GM18868 (cell line): ENCODE results near the gene FAM169A.
"Not testable (repeated sequence)": the region's sequence is repeated elsewhere in the genome, so short reads cannot be mapped to it uniquely, and the experiment has no call there.

Source experiments
- ATAC-seq: cut with Tn5 transposase; IDR thresholded peaks from one replicate; pipeline ENCODE4 v1.9.1; 2021; ENCODE audit warnings: mild to moderate bottlenecking, moderate library complexity; ENCODE audit not compliant: unreplicated experiment

FAM169A gene

GRCh38 chr5:74801941-74802340, 64.2 kb downstream of the FAM169A start:
- ATAC-seq, result no peak

- no peak for ATAC-seq
These were observed 65.0 kb downstream of the FAM169A start for GRCh38 chr5:74801197-74801596.

- no peak for ATAC-seq
These were observed 66.9 kb downstream of the FAM169A start for GRCh38 chr5:74798977-74799911.

DNA sequence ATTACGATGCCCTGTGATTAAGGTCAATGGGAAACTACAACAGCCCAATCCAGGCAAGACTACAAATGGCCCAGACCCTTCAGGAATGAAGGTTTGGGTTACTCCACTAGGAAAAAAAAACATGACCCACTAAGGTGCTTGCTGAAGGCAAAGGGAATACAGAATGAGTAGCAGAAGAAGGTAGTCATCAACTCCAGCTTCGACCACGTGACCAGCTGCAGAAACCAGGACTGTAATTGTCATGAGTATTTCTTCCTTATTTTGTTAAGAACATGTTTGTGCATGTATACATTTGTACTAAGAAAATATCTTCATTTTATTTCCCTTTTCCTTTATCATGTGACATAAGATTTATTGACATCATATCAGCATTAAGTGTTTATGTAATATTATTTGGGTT, 74.5 kb downstream of the FAM169A start:
- ATAC-seq, result not testable (repeated sequence)

DNA sequence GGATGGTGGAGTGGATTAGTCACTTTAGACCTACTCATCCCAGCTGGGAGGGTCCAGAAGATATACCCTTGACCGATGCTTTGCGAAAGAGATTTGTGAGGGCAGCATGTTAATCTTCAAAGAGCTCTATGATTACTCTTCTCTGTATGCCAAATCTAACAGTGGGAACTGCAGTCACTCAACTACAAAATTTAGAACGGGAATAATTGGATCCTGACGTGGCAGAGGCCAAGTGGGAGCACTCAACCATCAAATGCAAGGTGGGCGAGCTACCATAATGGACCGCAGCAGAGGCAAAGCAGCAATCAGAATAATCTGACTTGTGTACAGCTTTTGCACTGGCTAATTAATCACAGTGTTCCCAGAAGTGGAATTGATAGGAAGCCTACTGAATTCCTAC, 78.8 kb downstream of the FAM169A start:
- ATAC-seq, result no peak

- ATAC-seq, result no peak
These were observed 79.3 kb downstream of the FAM169A start for GRCh38 chr5:74786851-74787250.

DNA sequence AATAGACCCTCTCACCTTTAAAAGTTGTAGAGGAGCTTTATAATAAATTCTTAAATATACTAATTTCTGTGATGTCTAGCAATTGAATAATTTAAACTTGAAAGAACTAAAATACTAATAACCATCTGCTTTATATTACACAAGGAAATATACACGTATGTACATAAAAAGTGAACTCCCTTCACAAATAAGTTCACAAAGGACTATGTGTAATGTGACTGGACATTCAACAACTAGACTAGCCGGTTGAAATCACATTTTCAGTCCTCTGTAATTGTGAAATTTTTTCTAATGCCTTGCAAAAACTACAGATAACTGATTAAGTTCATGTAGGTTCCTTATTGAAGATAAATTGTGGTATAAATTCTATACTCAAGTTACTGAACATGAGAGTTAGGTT, 87.6 kb downstream of the FAM169A start:
- ATAC-seq, result no peak

DNA sequence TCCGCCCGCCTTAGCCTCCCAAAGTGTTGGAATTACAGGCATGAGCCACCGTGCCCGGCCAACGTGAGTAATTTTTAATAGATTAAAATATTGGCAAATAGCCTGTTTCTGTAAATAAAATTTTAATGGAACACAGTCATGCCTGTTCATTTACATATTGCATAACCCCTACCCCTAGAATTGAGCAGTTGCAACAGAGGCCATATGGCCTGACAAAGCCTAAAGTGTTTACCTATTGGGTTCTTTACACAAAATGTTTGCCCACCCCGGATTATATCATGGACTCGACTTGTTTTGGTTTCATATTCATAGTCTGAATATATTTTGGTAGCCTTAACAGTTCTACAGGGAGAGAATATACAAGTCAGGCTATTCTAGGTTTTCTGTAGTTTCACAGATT, 93.8 kb downstream of the FAM169A start:
- no peak for ATAC-seq

GRCh38 chr5:74767579-74767913, 98.6 kb downstream of the FAM169A start:
- ATAC-seq, result peak; percentile 29

DNA sequence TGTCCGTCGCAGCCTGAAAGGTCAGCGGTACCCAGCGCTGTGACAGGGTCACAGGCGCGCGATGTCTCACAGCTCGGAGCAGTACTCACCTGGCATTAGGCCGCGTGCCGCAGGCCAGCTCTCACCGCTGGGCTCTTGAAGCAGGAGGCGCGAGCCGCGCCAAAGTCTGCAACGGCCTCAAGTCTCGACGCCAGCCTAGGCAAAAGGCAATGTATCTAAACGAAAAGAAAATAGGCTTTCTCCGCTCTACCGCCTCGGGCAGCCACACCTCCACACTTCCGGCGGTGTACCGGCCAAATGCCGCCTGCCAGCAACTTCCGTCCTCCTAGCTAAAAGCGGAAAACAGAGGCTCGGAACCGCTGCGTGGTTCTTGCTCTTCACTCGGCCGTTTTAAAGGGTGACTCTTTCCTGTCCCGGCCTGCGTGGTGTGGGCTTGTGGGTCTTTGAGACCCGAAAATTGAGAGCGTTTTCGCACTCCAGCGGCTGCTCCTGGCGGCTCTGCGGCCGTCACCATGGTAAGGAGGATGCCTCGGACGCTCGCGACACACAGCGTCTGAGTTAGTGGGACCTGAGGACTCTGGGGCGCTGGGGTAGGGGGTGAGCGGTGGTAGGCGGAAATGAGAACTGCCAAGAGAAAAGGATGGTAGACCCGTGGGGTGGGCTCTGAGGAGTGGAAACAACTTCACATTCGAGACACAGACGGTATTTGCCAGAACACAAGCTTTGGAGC, 99.2 kb downstream of the FAM169A start, which contains the start of the genes GFM2 and NSA2:
Gene GFM2 (minus strand): TSS at position 269 of the 730 bp plus-strand sequence. CDS start 3,375 bp downstream, outside the sequence.
Gene NSA2 (plus strand): TSS at position 401 of the 730 bp plus-strand sequence. CDS start 112 bp downstream, at position 513.
- ATAC-seq, result peak; percentile 88

DNA sequence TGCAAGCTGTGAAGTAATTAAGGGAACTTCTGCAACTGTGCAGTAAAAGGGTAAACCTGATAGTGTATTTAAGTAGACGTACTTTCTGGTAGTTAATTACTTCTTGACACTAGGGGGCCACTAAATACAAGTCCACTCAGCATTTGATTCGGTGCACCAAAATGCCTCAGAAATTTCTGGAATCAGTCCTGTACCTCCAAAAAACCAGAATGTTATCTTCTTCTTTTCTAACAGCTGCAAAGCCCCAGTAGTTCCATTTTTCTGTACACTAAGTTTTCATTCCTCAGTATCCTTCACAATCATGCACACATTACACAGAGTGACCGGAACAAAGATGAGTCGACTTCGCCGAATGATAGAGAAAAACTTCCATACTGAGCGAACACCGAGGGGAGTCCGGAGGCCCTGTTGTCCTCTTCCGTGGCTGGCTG, 99.8 kb downstream of the FAM169A start:
- ATAC-seq, result peak; percentile 33

DNA sequence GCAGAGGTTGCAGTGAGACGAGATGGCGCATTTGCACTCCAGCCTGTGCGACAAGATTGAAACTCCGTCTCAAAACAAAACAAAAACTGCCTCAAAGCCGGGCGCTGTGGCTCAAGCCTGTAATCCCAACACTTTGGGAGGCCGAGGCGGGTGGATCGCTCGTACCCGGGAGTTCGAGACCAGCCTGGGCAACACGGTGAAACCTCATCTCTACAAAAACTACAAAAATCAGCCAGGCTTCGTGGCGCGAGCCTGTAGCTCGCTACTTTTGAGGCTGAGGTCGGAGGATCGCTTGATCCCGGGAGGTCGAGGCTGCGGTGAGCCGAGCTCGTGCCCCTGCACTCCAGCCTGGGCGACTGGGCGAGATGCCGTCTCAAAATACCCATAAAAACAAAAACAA, 100.3 kb downstream of the FAM169A start:
- no peak for ATAC-seq

GRCh38 chr5:74765201-74765600, 101.0 kb downstream of the FAM169A start:
- ATAC-seq, result no peak

GRCh38 chr5:74763504-74763903, 102.7 kb downstream of the FAM169A start:
- no peak for ATAC-seq

DNA sequence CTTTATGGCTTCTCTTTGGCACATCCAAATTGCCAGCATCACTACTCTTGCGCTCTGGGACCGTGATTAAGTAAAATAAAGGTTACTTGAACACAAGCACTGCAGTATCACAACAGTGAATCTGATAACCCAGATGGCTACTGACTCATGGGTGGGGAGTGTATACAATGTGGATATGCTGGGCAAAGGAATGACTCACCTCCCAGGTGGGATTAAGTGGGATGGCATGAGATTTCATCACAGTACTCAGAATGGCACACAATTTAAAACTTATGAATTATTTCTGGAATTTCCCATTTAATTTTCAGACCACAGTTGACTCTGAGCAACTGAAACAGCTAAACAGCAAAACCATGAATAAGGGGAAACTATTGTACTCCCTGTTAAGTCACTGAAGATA, 103.6 kb downstream of the FAM169A start:
- no peak for ATAC-seq

DNA sequence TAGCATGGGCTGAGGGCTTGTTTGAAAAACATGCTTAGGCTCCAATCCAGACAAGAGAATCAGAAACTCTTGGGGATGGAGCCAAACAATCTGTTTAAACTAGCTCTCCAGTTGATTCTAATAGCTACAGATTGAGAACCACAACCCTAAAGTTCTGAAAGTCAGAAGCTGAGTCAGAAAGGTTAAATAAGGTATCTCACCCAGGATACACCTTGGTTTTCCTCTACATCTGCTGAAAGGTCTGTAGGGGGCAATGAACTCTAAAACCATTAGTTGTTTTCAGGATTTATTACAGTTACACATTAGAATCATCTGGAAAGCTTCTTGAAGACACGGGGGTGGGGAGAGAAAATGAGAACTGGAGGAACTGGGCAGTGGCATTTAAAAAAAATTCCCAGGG, 104.9 kb downstream of the FAM169A start:
- ATAC-seq, result no peak

DNA sequence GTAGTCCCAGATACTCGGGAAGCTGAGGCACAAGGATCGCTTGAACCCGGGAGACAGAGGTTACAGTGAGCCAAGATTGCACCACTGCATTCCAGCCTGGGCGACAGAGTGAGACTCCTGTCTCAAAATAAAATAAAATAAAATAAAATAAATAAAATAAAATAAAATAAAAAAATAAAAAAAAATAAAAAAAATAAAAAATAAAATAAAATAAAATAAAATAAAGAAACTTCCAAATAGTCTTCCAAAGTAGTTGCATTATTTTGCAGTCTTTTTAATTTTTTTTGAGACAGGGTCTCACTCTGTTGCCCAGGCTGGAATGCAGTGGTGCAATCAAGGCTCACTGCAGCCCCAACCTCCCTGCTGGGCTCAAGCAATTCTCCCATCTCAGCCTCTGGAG, 117.4 kb downstream of the FAM169A start:
- ATAC-seq, result not testable (repeated sequence)

- ATAC-seq, result no peak
These were observed 127.8 kb downstream of the FAM169A start for GRCh38 chr5:74738406-74738805.

DNA sequence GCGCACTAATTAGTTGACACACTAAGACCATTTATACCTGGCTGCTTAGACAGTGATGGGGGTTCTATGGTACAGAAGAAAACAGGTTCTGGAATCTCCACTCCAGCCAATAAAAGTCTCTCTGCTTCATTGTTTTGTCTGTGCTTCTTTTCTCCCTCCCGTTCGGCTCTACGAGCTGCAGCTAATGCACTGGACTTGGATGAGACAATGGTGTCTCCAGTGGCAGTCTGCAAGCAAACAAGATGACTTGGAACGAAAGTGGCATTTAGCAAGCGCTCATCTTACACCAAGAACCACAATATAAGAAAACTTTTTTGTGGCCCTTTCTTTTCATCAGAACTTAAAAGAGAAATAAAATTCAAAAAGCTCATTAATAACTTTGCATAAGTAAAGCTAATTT, 129.4 kb downstream of the FAM169A start:
- ATAC-seq, result no peak
